Colonic mucosa (tissue), 4 donors: ENCODE results near the gene EXOC3. TPM values are rescaled to one million over a fixed set of nuclear protein-coding genes. Genes with fewer than 3 reads are reported as not detected.

ENCODE experiments used
- DNase-seq: peaks from one replicate; pipeline ENCODE4 v3.0.0-alpha.2; 2020
- H3K27ac ChIP-seq: fragments of 200-600 bp; one replicate; pipeline ENCODE4 v1.8.0; 2021
- H3K27me3 ChIP-seq: fragments of 200-600 bp; one replicate; pipeline ENCODE4 v1.8.0; 2021
- H3K36me3 ChIP-seq: fragments of 200-600 bp; one replicate; pipeline ENCODE4 v1.8.0; 2021
- H3K4me1 ChIP-seq: fragments of 200-600 bp; one replicate; pipeline ENCODE4 v1.8.0; 2021; ENCODE audit warnings: mild to moderate bottlenecking
- H3K4me3 ChIP-seq: fragments of 200-600 bp; one replicate; pipeline ENCODE4 v1.8.0; 2021
- H3K9ac ChIP-seq, 2 donors: one replicate each; pipeline ENCODE4 v1.7.0; 2013; ENCODE audit warnings: control low read depth in 2 of 2, low read depth in 2 of 2, low read length in 2 of 2
- H3K9me3 ChIP-seq: fragments of 200-600 bp; one replicate; pipeline ENCODE4 v1.8.0; 2021
- intact Hi-C: fragments of 100-400 bp; cut with DNase I; formaldehyde crosslinking; loops from one replicate; pipeline ENCODE4 v1.14.1; 2022
- total RNA-seq, 2 donors: library from RNA; stranded (reverse); fragmentation: NEBNext Ultra II Directional in 1 of 2; extraction: Animal tissue kit (Norgen Biotek cat#: 25700) in 1 of 2; gene quantifications; one replicate each; pipeline ENCODE4 v1.2.1, GENCODE V29; 2021
- TF ChIP-seq, protein P1 (sequence below): fragments of 200-600 bp; IDR thresholded peaks from one replicate; pipeline ENCODE4 v1.8.0; 2022; ENCODE audit warnings: antibody characterized with exemption, mild to moderate bottlenecking
- donor health status: healthy.
- donor health status: DM: no; HTN: no; CAD: no.
- donor health status: DM: no; HTN: no; CAD: no.

EXOC3 gene
- total RNA-seq, 2 donors from 2014 or later = 52.0 to 58.7 TPM

DNA sequence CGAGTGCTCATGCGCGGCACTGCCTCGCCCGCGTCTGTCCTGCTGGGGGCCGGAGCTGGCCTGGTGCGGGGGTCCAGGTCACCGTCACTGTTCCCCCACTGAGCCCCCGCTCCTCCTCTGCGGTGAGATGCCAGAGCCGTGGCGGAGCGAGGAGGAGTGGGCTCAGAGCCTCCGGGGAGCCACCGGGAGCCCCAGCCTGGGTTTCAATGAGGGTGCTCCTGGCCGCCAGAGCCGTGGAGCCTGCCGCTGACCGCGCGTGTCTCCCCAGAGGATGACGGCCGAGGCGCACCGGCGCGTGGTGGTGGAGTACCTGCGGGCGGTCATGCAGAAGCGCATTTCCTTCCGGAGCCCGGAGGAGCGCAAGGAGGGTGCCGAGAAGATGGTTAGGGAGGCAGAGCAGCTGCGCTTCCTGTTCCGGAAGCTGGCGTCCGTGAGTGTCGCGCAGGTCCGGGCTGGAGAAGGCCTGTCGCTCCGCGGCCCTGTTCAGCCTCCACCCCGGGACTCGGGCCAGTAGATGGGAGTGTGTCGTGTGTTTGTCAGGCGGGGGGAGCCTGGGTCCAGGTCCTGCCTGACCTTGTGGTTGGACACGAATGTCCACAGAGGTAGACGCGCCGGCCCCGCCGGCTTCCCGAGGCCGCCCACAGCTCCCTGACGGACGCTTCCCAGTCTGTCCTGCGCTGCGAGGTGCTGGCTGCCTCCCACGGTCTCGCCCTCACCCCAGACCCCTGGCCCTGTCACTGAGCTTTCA is 22.0 kb downstream of the EXOC3 start:
- peaks cover 7% of the 10 kb centered on the region for H3K36me3 ChIP-seq
- H3K27me3 ChIP-seq = no peaks in the 10 kb centered on the region
- H3K27ac ChIP-seq = no peak overlapping the region
- no peaks in the 10 kb centered on the region for H3K9me3 ChIP-seq
- no peak for DNase-seq
- no peak overlapping the region for H3K4me3 ChIP-seq
- no peaks in the 10 kb centered on the region for H3K4me1 ChIP-seq
- intact Hi-C loops = no loop called here
- no peak overlapping the region for H3K9ac ChIP-seq
- TF ChIP-seq, protein P1, sequence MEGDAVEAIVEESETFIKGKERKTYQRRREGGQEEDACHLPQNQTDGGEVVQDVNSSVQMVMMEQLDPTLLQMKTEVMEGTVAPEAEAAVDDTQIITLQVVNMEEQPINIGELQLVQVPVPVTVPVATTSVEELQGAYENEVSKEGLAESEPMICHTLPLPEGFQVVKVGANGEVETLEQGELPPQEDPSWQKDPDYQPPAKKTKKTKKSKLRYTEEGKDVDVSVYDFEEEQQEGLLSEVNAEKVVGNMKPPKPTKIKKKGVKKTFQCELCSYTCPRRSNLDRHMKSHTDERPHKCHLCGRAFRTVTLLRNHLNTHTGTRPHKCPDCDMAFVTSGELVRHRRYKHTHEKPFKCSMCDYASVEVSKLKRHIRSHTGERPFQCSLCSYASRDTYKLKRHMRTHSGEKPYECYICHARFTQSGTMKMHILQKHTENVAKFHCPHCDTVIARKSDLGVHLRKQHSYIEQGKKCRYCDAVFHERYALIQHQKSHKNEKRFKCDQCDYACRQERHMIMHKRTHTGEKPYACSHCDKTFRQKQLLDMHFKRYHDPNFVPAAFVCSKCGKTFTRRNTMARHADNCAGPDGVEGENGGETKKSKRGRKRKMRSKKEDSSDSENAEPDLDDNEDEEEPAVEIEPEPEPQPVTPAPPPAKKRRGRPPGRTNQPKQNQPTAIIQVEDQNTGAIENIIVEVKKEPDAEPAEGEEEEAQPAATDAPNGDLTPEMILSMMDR = no peak

DNA sequence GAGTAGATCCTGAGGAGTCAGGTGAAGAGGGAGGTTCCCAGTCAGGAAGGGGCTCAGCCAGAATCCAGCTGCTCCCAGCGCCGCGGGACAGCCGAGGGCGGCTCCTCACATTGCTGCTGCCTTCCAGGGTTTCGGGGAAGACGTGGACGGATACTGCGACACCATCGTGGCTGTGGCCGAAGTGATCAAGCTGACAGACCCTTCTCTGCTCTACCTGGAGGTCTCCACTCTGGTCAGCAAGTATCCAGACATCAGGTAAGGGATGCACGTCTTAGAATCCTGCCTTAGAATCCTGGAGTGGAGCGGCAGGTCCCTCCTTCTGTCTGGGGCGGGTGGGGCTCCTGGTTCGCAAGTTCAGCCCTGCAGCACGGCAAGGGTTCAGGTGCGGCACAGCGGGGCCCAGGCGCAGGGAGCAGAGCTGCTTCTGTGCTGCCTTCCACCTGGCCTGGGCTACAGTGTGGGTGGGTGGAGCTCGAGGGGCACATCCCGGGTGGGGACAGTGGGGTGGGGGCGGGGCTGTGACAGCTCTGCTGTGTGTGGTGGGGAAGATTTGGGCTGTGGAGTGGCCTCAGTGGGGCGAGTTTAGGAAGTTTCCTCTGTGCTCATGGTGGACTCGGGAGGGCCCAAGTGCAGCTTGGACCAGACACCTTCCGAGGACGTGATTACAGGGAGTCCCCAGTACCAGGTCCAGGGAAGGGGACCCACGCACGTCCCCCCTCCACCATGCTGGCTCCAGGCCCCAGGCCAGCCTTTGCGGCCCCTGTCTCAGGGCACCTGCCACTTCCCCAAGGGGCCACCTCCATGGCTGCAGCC is 22.8 kb downstream of the EXOC3 start:
- Histone ChIP-seq H3K9ac (no peak overlapping the region), H3K4me1 (no peaks in the 10 kb centered on the region), H3K4me3 (no peak overlapping the region), H3K36me3 (peaks cover 7% of the 10 kb centered on the region), H3K27me3 (no peaks in the 10 kb centered on the region), H3K27ac (no peak overlapping the region), H3K9me3 (no peaks in the 10 kb centered on the region)
- intact Hi-C loops = no loop called here
- DNase-seq = no peak
- TF ChIP-seq, protein P1 = no peak

DNA sequence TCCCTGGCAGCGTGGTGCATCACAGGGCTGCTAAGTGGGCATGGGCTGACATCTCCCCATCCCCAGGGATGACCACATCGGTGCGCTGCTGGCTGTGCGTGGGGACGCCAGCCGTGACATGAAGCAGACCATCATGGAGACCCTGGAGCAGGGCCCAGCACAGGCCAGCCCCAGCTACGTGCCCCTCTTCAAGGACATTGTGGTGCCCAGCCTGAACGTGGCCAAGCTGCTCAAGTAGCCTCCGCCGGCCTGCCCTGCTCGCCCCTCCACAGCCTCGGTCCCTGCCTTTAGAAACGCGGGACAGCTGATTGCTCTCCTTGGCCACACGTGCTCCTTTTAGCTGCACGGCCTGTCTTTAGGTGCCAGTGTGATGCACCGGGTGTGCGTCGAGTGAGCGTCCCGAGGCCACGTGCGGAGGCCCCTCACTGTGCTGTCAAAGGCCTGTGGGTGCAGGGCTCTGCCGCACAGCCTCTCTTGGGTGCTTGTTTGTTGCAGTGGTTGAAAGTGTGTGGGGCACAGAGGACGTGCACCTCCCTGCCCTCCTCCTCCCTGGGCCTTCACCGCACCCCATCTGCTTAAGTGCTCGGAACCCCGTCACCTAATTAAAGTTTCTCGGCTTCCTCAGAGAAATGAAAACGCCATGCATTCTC is 23.8 kb downstream of the EXOC3 start:
- Histone ChIP-seq H3K4me1 (peaks cover 4% of the 10 kb centered on the region), H3K4me3 (no peak overlapping the region), H3K9ac (no peak overlapping the region), H3K27ac (no peak overlapping the region), H3K27me3 (no peaks in the 10 kb centered on the region), H3K36me3 (peaks cover 7% of the 10 kb centered on the region), H3K9me3 (no peaks in the 10 kb centered on the region)
- intact Hi-C loops = no loop called here
- DNase-seq = no peak
- TF ChIP-seq, protein P1 = no peak

DNA sequence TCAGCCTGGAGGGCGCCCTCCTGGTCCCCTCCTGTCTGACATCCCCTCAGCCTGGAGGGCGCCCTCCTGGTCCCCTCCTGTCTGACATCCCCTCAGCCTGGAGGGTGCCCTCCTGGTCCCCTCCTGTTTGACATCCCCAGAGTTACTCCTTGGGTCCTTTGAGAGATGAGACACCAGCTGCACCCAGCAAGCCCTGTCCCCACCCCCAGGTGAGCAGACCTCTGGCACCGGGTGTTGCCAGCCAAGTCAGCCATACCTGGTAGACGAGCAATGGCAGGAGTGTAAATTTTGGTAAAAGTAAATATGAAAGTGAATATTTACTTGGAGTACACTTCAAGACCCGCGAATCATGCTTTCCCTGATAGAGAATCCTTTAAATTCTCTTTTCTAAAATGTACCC is 25.4 kb downstream of the EXOC3 start:
- Histone ChIP-seq H3K9me3 (no peaks in the 10 kb centered on the region), H3K27me3 (no peaks in the 10 kb centered on the region), H3K27ac (no peak overlapping the region), H3K36me3 (no peaks in the 10 kb centered on the region), H3K4me1 (peaks cover 9% of the 10 kb centered on the region), H3K9ac (no peak overlapping the region), H3K4me3 (no peak overlapping the region)
- intact Hi-C loops = no loop called here
- DNase-seq = no peak
- TF ChIP-seq, protein P1 = no peak

DNA sequence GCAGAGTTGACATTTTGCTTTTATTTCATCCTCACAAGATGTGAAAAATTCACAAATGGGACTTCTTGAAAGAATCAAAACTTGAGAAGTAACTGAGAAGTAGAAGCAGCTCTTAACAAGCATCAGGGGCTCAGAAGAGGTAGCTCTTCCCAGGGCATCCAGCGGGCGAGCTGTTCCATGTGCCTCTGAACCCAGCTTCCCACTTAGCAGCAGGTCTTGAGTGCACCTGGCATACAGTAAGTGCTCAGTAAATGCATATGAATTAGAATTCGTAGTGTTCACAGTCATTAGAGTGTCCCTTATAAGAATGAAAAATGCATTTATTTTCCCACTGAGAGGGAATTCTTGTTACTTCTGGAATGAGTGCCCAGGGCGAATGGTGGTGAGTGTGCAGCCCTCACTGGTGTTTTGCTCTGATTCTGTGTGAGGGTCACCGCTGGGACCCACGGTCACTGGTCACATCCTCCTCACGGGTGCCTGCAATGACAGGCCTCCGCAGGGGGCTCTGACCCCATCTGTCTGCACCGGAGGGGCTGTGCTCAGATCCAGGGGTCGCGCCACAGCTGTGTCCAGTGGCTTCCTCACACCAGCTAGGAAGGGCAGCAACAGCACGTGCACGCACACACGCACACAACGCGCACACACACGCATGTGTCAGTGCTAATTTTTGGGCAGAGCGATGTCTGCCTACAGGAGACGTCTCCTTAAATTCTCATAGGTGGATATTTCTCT is 26.9 kb downstream of the EXOC3 start:
- Histone ChIP-seq H3K9me3 (no peaks in the 10 kb centered on the region), H3K4me3 (no peak overlapping the region), H3K27ac (no peak overlapping the region), H3K9ac (no peak overlapping the region), H3K4me1 (peaks cover 11% of the 10 kb centered on the region), H3K27me3 (peaks cover 3% of the 10 kb centered on the region), H3K36me3 (no peaks in the 10 kb centered on the region)
- intact Hi-C loops = loop anchor here (10.0 kb wide), 1 partner anchor 145 kb away; the partner anchor contains the start of gene CEP72
- DNase-seq = no peak
- TF ChIP-seq, protein P1 = no peak
